BLaER1 treated with 17β-estradiol and CSF1 and Interleukin-3, amounts not matched to agents 10 nM and 100 nM (cell line): ENCODE data around the gene RARB.
A peak's percentile ranks its signal among the peaks of the same experiment; 100 is the strongest.

ENCODE experiments used
- H3K27ac ChIP-seq, 11 experiments: shearing (Covaris generic); formaldehyde crosslinking; 2 replicates each; pipeline ENCODE4 v1.8.1; 2022
- H3K27me3 ChIP-seq, 11 experiments: shearing (Covaris generic); formaldehyde crosslinking; 2 replicates each; pipeline ENCODE4 v1.8.1; 2022
- H3K36me3 ChIP-seq, 11 experiments: shearing (Covaris generic); formaldehyde crosslinking; 2 replicates each; pipeline ENCODE4 v1.8.1; 2022
- H3K4me1 ChIP-seq, 10 experiments: shearing (Covaris generic); formaldehyde crosslinking; 2 replicates each; pipeline ENCODE4 v1.8.1; 2022
- H3K4me2 ChIP-seq, 11 experiments: shearing (Covaris generic); formaldehyde crosslinking; 2 replicates each; pipeline ENCODE4 v1.8.1; 2022
- H3K4me3 ChIP-seq, 10 experiments: shearing (Covaris generic); formaldehyde crosslinking; 2 replicates each; pipeline ENCODE4 v1.8.1; 2022
- H3K9ac ChIP-seq, 11 experiments: shearing (Covaris generic); formaldehyde crosslinking; 2 replicates each; pipeline ENCODE4 v1.8.1; 2022
- H3K9me3 ChIP-seq, 11 experiments: shearing (Covaris generic); formaldehyde crosslinking; replicated peaks in 1 of 11; 2 replicates each; pipeline ENCODE4 v1.8.1; 2022
- H4K20me1 ChIP-seq, 11 experiments: shearing (Covaris generic); formaldehyde crosslinking; 2 replicates each; pipeline ENCODE4 v1.8.1; 2022
- Cebpa-rat ChIP-seq, 11 experiments: shearing (Covaris generic); IDR thresholded peaks; 2 replicates each; pipeline ENCODE4 v1.8.1; 2022

The RARB gene

GRCh38 chr3:25457671-25458419, 29.8 kb downstream of the RARB start:
- Histone ChIP-seq H4K20me1 (no peaks in the 10 kb centered on the region), H3K27ac (no peak overlapping the region), H3K27me3 (no peaks in the 10 kb centered on the region), H3K36me3 (no peaks in the 10 kb centered on the region), H3K9me3 (no peaks in the 10 kb centered on the region), H3K9ac (no peak overlapping the region), H3K4me3 (no peak overlapping the region), H3K4me2 (no peak overlapping the region), H3K4me1 (peaks cover 11 to 39% (median 33%) of the 10 kb centered on the region in 10 experiments)
- no peak for TF ChIP-seq Cebpa-rat (IDR thresholded peaks at IDR 0.05)

- Histone ChIP-seq H3K4me2 (no peak overlapping the region), H3K4me3 (no peak overlapping the region), H3K4me1 (peaks cover 11 to 39% (median 33%) of the 10 kb centered on the region in 10 experiments), H3K27ac (no peak overlapping the region), H3K9me3 (no peaks in the 10 kb centered on the region), H4K20me1 (no peaks in the 10 kb centered on the region), H3K9ac (no peak overlapping the region), H3K27me3 (no peaks in the 10 kb centered on the region), H3K36me3 (no peaks in the 10 kb centered on the region)
- no peak for TF ChIP-seq Cebpa-rat (IDR thresholded peaks at IDR 0.05)
These were observed 30.4 kb downstream of the RARB start for GRCh38 chr3:25458420-25458814.

GRCh38 chr3:25460751-25461150, 32.7 kb downstream of the RARB start:
- no peaks in the 10 kb centered on the region for H4K20me1 ChIP-seq
- no peak overlapping the region for H3K9ac ChIP-seq
- no peak overlapping the region for H3K27ac ChIP-seq
- no peaks in the 10 kb centered on the region for H3K36me3 ChIP-seq
- H3K27me3 ChIP-seq, result no peaks in the 10 kb centered on the region
- no peak for TF ChIP-seq Cebpa-rat (IDR thresholded peaks at IDR 0.05)
- H3K9me3 ChIP-seq, result no peaks in the 10 kb centered on the region
- peak overlapping the region; percentile 17 to 67 (median 40); a peak in 20 of 22 replicates for H3K4me2 ChIP-seq
- peaks cover 10 to 17% (median 14%) of the 10 kb centered on the region in 10 experiments for H3K4me1 ChIP-seq
- no peak overlapping the region for H3K4me3 ChIP-seq

GRCh38 chr3:25461946-25462345, 33.9 kb downstream of the RARB start:
- no peak overlapping the region for H3K27ac ChIP-seq
- H3K9ac ChIP-seq, result no peak overlapping the region
- H3K27me3 ChIP-seq, result no peaks in the 10 kb centered on the region
- peaks cover 9 to 15% (median 13%) of the 10 kb centered on the region in 10 experiments; a peak in 19 of 20 replicates for H3K4me1 ChIP-seq
- H3K4me3 ChIP-seq, result no peak overlapping the region
- H3K4me2 ChIP-seq, result no peak overlapping the region
- TF ChIP-seq Cebpa-rat (IDR thresholded peaks at IDR 0.05), result no peak
- H4K20me1 ChIP-seq, result no peaks in the 10 kb centered on the region
- no peaks in the 10 kb centered on the region for H3K9me3 ChIP-seq
- H3K36me3 ChIP-seq, result no peaks in the 10 kb centered on the region

GRCh38 chr3:25462495-25462894, 34.4 kb downstream of the RARB start:
- Histone ChIP-seq H3K4me2 (no peak overlapping the region), H3K36me3 (no peaks in the 10 kb centered on the region), H3K27me3 (no peaks in the 10 kb centered on the region), H3K4me3 (no peak overlapping the region), H3K9ac (no peak overlapping the region), H4K20me1 (no peaks in the 10 kb centered on the region), H3K4me1 (peaks cover 9 to 15% (median 13%) of the 10 kb centered on the region in 10 experiments; a peak in 19 of 20 replicates), H3K9me3 (no peaks in the 10 kb centered on the region), H3K27ac (no peak overlapping the region)
- TF ChIP-seq Cebpa-rat (IDR thresholded peaks at IDR 0.05), result no peak

- Histone ChIP-seq H3K9ac (no peak overlapping the region), H3K27me3 (no peaks in the 10 kb centered on the region), H3K4me3 (no peak overlapping the region), H4K20me1 (no peaks in the 10 kb centered on the region), H3K4me1 (peaks cover 12 to 20% (median 14%) of the 10 kb centered on the region in 10 experiments; a peak in 19 of 20 replicates), H3K4me2 (no peak overlapping the region), H3K27ac (no peak overlapping the region), H3K9me3 (no peaks in the 10 kb centered on the region), H3K36me3 (no peaks in the 10 kb centered on the region)
- no peak for TF ChIP-seq Cebpa-rat (IDR thresholded peaks at IDR 0.05)
These were observed 35.9 kb downstream of the RARB start for GRCh38 chr3:25463836-25464418.

GRCh38 chr3:25465266-25465860, 37.3 kb downstream of the RARB start:
- no peaks in the 10 kb centered on the region for H3K9me3 ChIP-seq
- no peaks in the 10 kb centered on the region for H3K36me3 ChIP-seq
- H3K27ac ChIP-seq, result no peak overlapping the region
- no peak overlapping the region for H3K4me3 ChIP-seq
- H3K4me1 ChIP-seq, result peaks cover 12 to 24% (median 14%) of the 10 kb centered on the region in 10 experiments; a peak in 19 of 20 replicates
- H3K4me2 ChIP-seq, result no peak overlapping the region
- no peak for TF ChIP-seq Cebpa-rat (IDR thresholded peaks at IDR 0.05)
- no peaks in the 10 kb centered on the region for H4K20me1 ChIP-seq
- H3K27me3 ChIP-seq, result no peaks in the 10 kb centered on the region
- H3K9ac ChIP-seq, result no peak overlapping the region

- Histone ChIP-seq H3K4me1 (peaks cover 7 to 22% (median 10%) of the 10 kb centered on the region in 10 experiments; a peak in 14 of 20 replicates), H4K20me1 (no peaks in the 10 kb centered on the region), H3K4me3 (no peak overlapping the region), H3K27me3 (no peaks in the 10 kb centered on the region), H3K9me3 (no peaks in the 10 kb centered on the region), H3K9ac (no peak overlapping the region), H3K4me2 (peak overlapping the region in 3 of 11 experiments; percentile 16 to 30 (median 30); a peak in 5 of 22 replicates), H3K27ac (no peak overlapping the region), H3K36me3 (no peaks in the 10 kb centered on the region)
- TF ChIP-seq Cebpa-rat (IDR thresholded peaks at IDR 0.05), result no peak
These were observed 40.8 kb downstream of the RARB start for GRCh38 chr3:25468866-25469319.

GRCh38 chr3:25469558-25469957, 41.5 kb downstream of the RARB start:
- TF ChIP-seq Cebpa-rat (IDR thresholded peaks at IDR 0.05), result no peak
- Histone ChIP-seq H4K20me1 (no peaks in the 10 kb centered on the region), H3K9me3 (no peaks in the 10 kb centered on the region), H3K27me3 (no peaks in the 10 kb centered on the region), H3K36me3 (no peaks in the 10 kb centered on the region), H3K4me2 (no peak overlapping the region; a peak in 1 of 22 replicates), H3K27ac (no peak overlapping the region), H3K9ac (no peak overlapping the region), H3K4me1 (peaks cover 7 to 22% (median 10%) of the 10 kb centered on the region in 10 experiments; a peak in 14 of 20 replicates), H3K4me3 (no peak overlapping the region)
